ENCODE data around the gene IL33.

DNA sequence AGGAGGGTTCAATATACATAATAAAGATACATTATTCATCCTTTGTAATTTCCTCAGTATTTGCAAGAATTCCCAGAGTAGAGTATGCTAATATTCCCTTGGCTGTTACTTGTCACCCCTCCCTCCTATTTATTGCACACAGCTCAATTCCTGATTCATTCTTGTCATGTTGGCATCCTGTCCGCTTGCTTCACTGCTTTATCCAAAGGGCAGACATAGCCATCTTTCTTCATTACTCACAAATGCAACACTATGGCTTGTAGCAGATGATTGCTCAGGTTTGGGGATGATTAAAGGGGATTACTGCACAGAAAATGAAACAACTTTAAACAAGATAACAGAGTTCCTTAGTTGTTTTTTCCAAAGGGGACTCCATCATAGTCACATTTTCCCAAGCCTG lies 1.2 kb upstream of the IL33 start:
- TF ChIP-seq MYC (IDR thresholded peaks at IDR 0.05; ENCODE audit: low read depth, low read length) (no peak), POLR2A (IDR thresholded peaks at IDR 0.05; ENCODE audit: extremely low read depth, insufficient read length) (no peak)
- TF ChIP-seq, protein P1, sequence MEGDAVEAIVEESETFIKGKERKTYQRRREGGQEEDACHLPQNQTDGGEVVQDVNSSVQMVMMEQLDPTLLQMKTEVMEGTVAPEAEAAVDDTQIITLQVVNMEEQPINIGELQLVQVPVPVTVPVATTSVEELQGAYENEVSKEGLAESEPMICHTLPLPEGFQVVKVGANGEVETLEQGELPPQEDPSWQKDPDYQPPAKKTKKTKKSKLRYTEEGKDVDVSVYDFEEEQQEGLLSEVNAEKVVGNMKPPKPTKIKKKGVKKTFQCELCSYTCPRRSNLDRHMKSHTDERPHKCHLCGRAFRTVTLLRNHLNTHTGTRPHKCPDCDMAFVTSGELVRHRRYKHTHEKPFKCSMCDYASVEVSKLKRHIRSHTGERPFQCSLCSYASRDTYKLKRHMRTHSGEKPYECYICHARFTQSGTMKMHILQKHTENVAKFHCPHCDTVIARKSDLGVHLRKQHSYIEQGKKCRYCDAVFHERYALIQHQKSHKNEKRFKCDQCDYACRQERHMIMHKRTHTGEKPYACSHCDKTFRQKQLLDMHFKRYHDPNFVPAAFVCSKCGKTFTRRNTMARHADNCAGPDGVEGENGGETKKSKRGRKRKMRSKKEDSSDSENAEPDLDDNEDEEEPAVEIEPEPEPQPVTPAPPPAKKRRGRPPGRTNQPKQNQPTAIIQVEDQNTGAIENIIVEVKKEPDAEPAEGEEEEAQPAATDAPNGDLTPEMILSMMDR (IDR thresholded peaks at IDR 0.05; ENCODE audit: low read depth, low read length), result no peak
